OCI-LY3 (cell line): ENCODE results near the gene CPTP.

Source experiments
- H2AFZ ChIP-seq: fragments of 200-600, 300-600 bp; shearing (Covaris generic); 2 replicates; pipeline ENCODE4 v1.6.0; 2014; ENCODE audit warnings: antibody characterized with exemption, low read depth, low read length
- H3K27ac ChIP-seq: fragments of 200-600, 300-600 bp; sonication (generic); 2 replicates; pipeline ENCODE4 v1.5.1; 2014; ENCODE audit warnings: mild to moderate bottlenecking, low read length, moderate library complexity, mixed read lengths
- H3K27me3 ChIP-seq: fragments of 200-600, 300-600 bp; sonication (generic); 2 replicates; pipeline ENCODE4 v1.6.1; 2014; ENCODE audit warnings: low read depth, low read length, mixed read lengths
- H3K36me3 ChIP-seq: fragments of 200-600, 300-600 bp; sonication (generic); replicated peaks from 2 replicates; pipeline ENCODE3; 2014; ENCODE audit warnings: low read depth, low read length, mixed read lengths
- H3K4me1 ChIP-seq: fragments of 300-600, 200-600 bp; sonication (generic); 2 replicates; pipeline ENCODE4 v1.6.1; 2014; ENCODE audit warnings: low read length, mixed read lengths
- H3K4me2 ChIP-seq: fragments of 200-600, 300-600 bp; sonication (generic); 2 replicates; pipeline ENCODE4 v1.6.1; 2014; ENCODE audit warnings: low read length, mixed read lengths
- H3K4me3 ChIP-seq: fragments of 300-600, 200-600 bp; sonication (generic); 2 replicates; pipeline ENCODE4 v1.5.1; 2014; ENCODE audit warnings: antibody characterized with exemption, mild to moderate bottlenecking, low read length, moderate library complexity
- H3K79me2 ChIP-seq: fragments of 300-600, 200-600 bp; shearing (Covaris generic); 2 replicates; pipeline ENCODE4 v1.6.1; 2014; ENCODE audit warnings: mild to moderate bottlenecking, low read length, mixed read lengths
- H3K9ac ChIP-seq: fragments of 300-600, 200-600 bp; shearing (Covaris generic); 2 replicates; pipeline ENCODE4 v1.6.0; 2014; ENCODE audit warnings: mild to moderate bottlenecking, low read length, moderate library complexity
- H3K9me3 ChIP-seq: fragments of 200-600, 300-600 bp; shearing (Covaris generic); 2 replicates; pipeline ENCODE4 v1.6.1; 2014; ENCODE audit warnings: low read length, mixed read lengths; ENCODE audit not compliant: insufficient read depth
- H4K20me1 ChIP-seq: fragments of 200-600, 300-600 bp; sonication (generic); 2 replicates; pipeline ENCODE4 v1.6.1; 2016; ENCODE audit warnings: low read length, mixed read lengths; ENCODE audit not compliant: insufficient read depth
- CTCF ChIP-seq: fragments of 200-600, 300-600 bp; sonication (generic); IDR thresholded peaks from 2 replicates; pipeline ENCODE4 v1.5.1; 2014; ENCODE audit warnings: antibody characterized with exemption, low read length, low read depth
- EZH2phosphoT487 ChIP-seq: fragments of 200-600 bp; shearing (Covaris generic); IDR thresholded peaks from 2 replicates; pipeline ENCODE4 v1.6.1; 2018; ENCODE audit warnings: antibody characterized with exemption, mixed run types, low read depth

The CPTP gene

GRCh38 chr1:1324524-1325287 lies at the start of gene CPTP, which contains the start of gene INTS11:
TSS of gene CPTP (plus strand) at chr1:1324802. CDS start at chr1:1326911, 2,109 bp downstream.
TSS of gene INTS11 (minus strand) at chr1:1324660. CDS start at chr1:1324608, 52 bp downstream.
- peak within 1 kb of the TSS; percentile 94 for H3K4me2 ChIP-seq
- H3K4me1 ChIP-seq: peaks cover 15% of the 10 kb centered on the region
- no peaks in the 10 kb centered on the region for H3K27me3 ChIP-seq
- H3K9me3 ChIP-seq: no peaks in the 10 kb centered on the region
- H2AFZ ChIP-seq: peak within 1 kb of the TSS; percentile 46; the same call in 1 of the 2 replicates
- H3K79me2 ChIP-seq: peaks cover 56% of the 10 kb centered on the region
- peaks cover 4% of the 10 kb centered on the region for H3K36me3 ChIP-seq
- peak within 1 kb of the TSS; percentile 44; the same call in 1 of the 2 replicates for H3K27ac ChIP-seq
- peaks cover 30% of the 10 kb centered on the region for H4K20me1 ChIP-seq
- no peak for TF ChIP-seq CTCF
- peak within 1 kb of the TSS; percentile 81 for H3K4me3 ChIP-seq
- H3K9ac ChIP-seq: peak within 1 kb of the TSS; percentile 92

- no peak for TF ChIP-seq CTCF
- no peak for TF ChIP-seq EZH2phosphoT487
- Histone ChIP-seq H3K79me2 (peaks cover 37% of the 10 kb centered on the region), H3K9ac (no peak overlapping the region), H3K4me1 (peaks cover 19% of the 10 kb centered on the region), H3K27me3 (no peaks in the 10 kb centered on the region), H2AFZ (no peak overlapping the region), H3K4me2 (peak overlapping the region; percentile 92), H3K9me3 (no peaks in the 10 kb centered on the region), H4K20me1 (peaks cover 27% of the 10 kb centered on the region), H3K27ac (no peak overlapping the region), H3K4me3 (peak overlapping the region; percentile 86; the same call in 1 of the 2 replicates), H3K36me3 (peaks cover 10% of the 10 kb centered on the region)
These were observed 49.6 kb upstream of the CPTP start for GRCh38 chr1:1274931-1275431.

DNA sequence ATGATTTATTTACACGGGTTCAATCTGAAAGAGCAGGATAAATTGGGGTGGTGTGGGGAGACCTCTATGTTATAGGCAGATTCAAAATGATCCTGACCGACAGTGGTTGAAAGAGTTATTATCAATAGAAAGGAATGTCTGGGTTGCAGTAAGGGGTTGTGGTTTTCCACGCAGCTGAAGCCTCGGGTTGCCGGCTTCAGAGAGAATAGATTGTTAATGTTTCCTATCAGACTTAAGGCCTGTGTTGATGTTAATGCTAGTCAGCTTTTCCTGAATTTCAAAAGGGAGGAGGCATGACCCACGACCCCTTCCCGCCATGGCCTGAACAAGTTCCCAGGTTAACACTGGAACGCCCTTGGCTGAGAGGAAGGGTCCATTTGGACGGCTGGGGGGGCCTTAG lies 48.8 kb upstream of the CPTP start:
- Histone ChIP-seq H3K27me3 (no peaks in the 10 kb centered on the region), H3K9me3 (no peaks in the 10 kb centered on the region), H2AFZ (no peak overlapping the region), H3K27ac (no peak overlapping the region), H3K36me3 (peaks cover 10% of the 10 kb centered on the region), H3K79me2 (peaks cover 28% of the 10 kb centered on the region), H3K4me3 (no peak overlapping the region), H3K4me2 (no peak overlapping the region), H4K20me1 (peaks cover 20% of the 10 kb centered on the region), H3K9ac (no peak overlapping the region), H3K4me1 (peaks cover 19% of the 10 kb centered on the region)
- TF ChIP-seq CTCF: no peak
- no peak for TF ChIP-seq EZH2phosphoT487

GRCh38 chr1:1278620-1279019 lies 46.0 kb upstream of the CPTP start:
- no peaks in the 10 kb centered on the region for H3K9me3 ChIP-seq
- no peak overlapping the region for H3K27ac ChIP-seq
- H3K4me2 ChIP-seq: no peak overlapping the region
- no peaks in the 10 kb centered on the region for H4K20me1 ChIP-seq
- H2AFZ ChIP-seq: no peak overlapping the region
- no peaks in the 10 kb centered on the region for H3K36me3 ChIP-seq
- peaks cover under 1% of the 10 kb centered on the region; the same call in 1 of the 2 replicates for H3K79me2 ChIP-seq
- no peaks in the 10 kb centered on the region for H3K27me3 ChIP-seq
- peaks cover 5% of the 10 kb centered on the region; the same call in 1 of the 2 replicates for H3K4me1 ChIP-seq
- no peak overlapping the region for H3K4me3 ChIP-seq
- no peak for TF ChIP-seq EZH2phosphoT487
- TF ChIP-seq CTCF: no peak
- H3K9ac ChIP-seq: no peak overlapping the region
